Ramos (cell line): Measurements from ENCODE around the gene SNX18.

Experiments used
- in situ Hi-C: fragments of 300-500 bp; cut with MboI; formaldehyde crosslinking; loops from one replicate; pipeline ENCODE4 v1.14.3; 2022; ENCODE audit warnings: low sequenced_read_pairs; ENCODE audit not compliant: unreplicated experiment

Gene SNX18

GRCh38 chr5:54518146-54518817 is 723 bp downstream of the SNX18 start:
- in situ Hi-C loops: loop anchor here (25.0 kb wide), 1 partner anchor 619 kb away; no protein-coding TSS in a partner anchor

GRCh38 chr5:54518818-54519508 is 1.4 kb downstream of the SNX18 start:
- in situ Hi-C loops: loop anchor here (25.0 kb wide), 1 partner anchor 618 kb away; no protein-coding TSS in a partner anchor

- in situ Hi-C loops: loop anchor here (25.0 kb wide), 1 partner anchor 618 kb away; no protein-coding TSS in a partner anchor
Observed at GRCh38 chr5:54519509-54519876, 1.9 kb downstream of the SNX18 start.

- in situ Hi-C loops: loop anchor here (25.0 kb wide), 1 partner anchor 617 kb away; no protein-coding TSS in a partner anchor
Observed at GRCh38 chr5:54520438-54520846, 2.9 kb downstream of the SNX18 start.

- in situ Hi-C loops: loop anchor here (25.0 kb wide), 1 partner anchor 616 kb away; no protein-coding TSS in a partner anchor
Observed at GRCh38 chr5:54520940-54521339, 3.4 kb downstream of the SNX18 start.

- in situ Hi-C loops: loop anchor here (25.0 kb wide), 1 partner anchor 615 kb away; no protein-coding TSS in a partner anchor
Observed at GRCh38 chr5:54521856-54522479, 4.4 kb downstream of the SNX18 start.

- in situ Hi-C loops: loop anchor here (25.0 kb wide), 1 partner anchor 614 kb away; no protein-coding TSS in a partner anchor
Observed at GRCh38 chr5:54523534-54523933, 6.0 kb downstream of the SNX18 start.

GRCh38 chr5:54524082-54524481 is 6.5 kb downstream of the SNX18 start:
- in situ Hi-C loops: loop anchor here (25.0 kb wide), 1 partner anchor 613 kb away; no protein-coding TSS in a partner anchor

GRCh38 chr5:54524704-54525103 is 7.1 kb downstream of the SNX18 start:
- in situ Hi-C loops: loop anchor here (5.0 to 25.0 kb wide), 2 partner anchors 318 to 613 kb away; no protein-coding TSS in a partner anchor

GRCh38 chr5:54525261-54525660 is 7.7 kb downstream of the SNX18 start:
- in situ Hi-C loops: loop anchor here (5.0 kb wide), 1 partner anchor 317 kb away; no protein-coding TSS in a partner anchor

GRCh38 chr5:54525692-54526091 is 8.1 kb downstream of the SNX18 start:
- in situ Hi-C loops: loop anchor here (5.0 kb wide), 1 partner anchor 317 kb away; no protein-coding TSS in a partner anchor

- in situ Hi-C loops: loop anchor here (5.0 kb wide), 1 partner anchor 316 kb away; no protein-coding TSS in a partner anchor
Observed at GRCh38 chr5:54526604-54527288, 9.2 kb downstream of the SNX18 start.

- in situ Hi-C loops: loop anchor here (5.0 kb wide), 1 partner anchor 314 kb away; no protein-coding TSS in a partner anchor
Observed at GRCh38 chr5:54528633-54529209, 11.2 kb downstream of the SNX18 start.

GRCh38 chr5:54529565-54529964 is 12.0 kb downstream of the SNX18 start:
- in situ Hi-C loops: loop anchor here (5.0 kb wide), 1 partner anchor 313 kb away; no protein-coding TSS in a partner anchor

GRCh38 chr5:54531546-54531945 is 14.0 kb downstream of the SNX18 start:
- in situ Hi-C loops: no loop called here

GRCh38 chr5:54533541-54534190 is 16.1 kb downstream of the SNX18 start:
- in situ Hi-C loops: no loop called here

GRCh38 chr5:54534191-54535004 is 16.8 kb downstream of the SNX18 start:
- in situ Hi-C loops: no loop called here
